Mucosa of rectum (tissue), 2 donors: ENCODE measurements around the gene MYH7.

Experiments
- H3K27ac ChIP-seq, 2 donors: one replicate each; pipeline ENCODE4 v1.7.0; 2013; ENCODE audit warnings: inconsistent platforms in 2 of 2, low read depth in 2 of 2, low read length in 2 of 2
- H3K27me3 ChIP-seq, 2 donors: one replicate each; pipeline ENCODE4 v1.7.0; 2013; ENCODE audit warnings: low read length in 2 of 2; ENCODE audit not compliant: control insufficient read depth in 2 of 2, insufficient read depth in 2 of 2
- H3K36me3 ChIP-seq, 2 donors: one replicate each; pipeline ENCODE4 v1.7.0; 2013; ENCODE audit warnings: low read length in 2 of 2; ENCODE audit not compliant: control insufficient read depth in 2 of 2, insufficient read depth in 2 of 2
- H3K4me1 ChIP-seq, 2 donors: one replicate each; pipeline ENCODE4 v1.7.0; 2013; ENCODE audit warnings: low read length in 2 of 2, mild to moderate bottlenecking in 1 of 2; ENCODE audit not compliant: control insufficient read depth in 2 of 2, insufficient read depth in 2 of 2
- H3K4me3 ChIP-seq, 2 donors: one replicate each; pipeline ENCODE4 v1.7.0; 2013; ENCODE audit warnings: low read length in 2 of 2
- H3K9ac ChIP-seq, 2 donors: one replicate each; pipeline ENCODE4 v1.7.0; 2013; ENCODE audit warnings: low read length in 2 of 2, low read depth in 1 of 2, mild to moderate bottlenecking in 1 of 2
- H3K9me3 ChIP-seq, 2 donors: one replicate each; pipeline ENCODE4 v1.7.0; 2013; ENCODE audit warnings: low read length in 2 of 2; ENCODE audit not compliant: control insufficient read depth in 2 of 2
- donor health status: healthy.
- donor health status: Normal muscosa, but diverticular disease.

Gene MYH7

DNA sequence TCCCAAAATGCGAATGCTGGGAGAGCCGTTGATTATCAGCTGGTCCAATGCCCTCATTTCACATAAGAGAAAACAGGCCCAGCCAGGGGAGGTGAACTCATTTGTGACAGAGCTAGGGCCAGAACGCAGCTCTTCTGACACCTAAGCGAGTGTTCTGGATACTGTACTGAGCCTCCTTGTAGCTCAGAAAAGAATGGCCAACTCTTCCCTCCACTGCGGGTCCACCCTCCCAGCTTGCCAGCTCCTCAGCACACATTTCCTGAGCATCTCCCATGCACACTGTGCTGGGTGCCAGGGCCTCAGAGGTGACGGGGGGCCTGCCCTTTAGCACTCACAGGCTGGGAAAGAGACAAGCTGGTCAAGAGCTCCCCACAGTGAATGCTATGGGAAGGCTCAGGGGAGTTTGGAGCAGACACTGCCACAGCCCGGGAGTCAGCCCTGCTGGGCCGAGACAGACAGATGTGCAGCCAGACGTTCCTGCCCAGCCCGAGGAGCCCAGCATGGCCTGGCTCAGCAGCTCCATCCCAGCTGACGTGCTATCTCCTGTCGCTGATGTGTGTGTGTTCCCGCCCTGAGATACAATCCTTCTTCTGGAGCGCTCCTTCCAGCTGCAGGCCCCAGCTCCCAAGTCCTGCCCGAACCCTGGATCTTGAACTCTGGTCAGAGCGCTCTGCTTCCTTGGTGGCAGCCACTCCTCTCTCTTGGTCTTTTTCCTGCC, 55.1 kb downstream of the MYH7 start:
- Histone ChIP-seq H3K27ac (no peak overlapping the region), H3K36me3 (no peaks in the 10 kb centered on the region), H3K4me1 (peaks cover 0 to 4% of the 10 kb centered on the region in 2 donors), H3K27me3 (peaks cover 0 to 3% of the 10 kb centered on the region in 2 donors), H3K4me3 (no peak overlapping the region), H3K9ac (no peak overlapping the region), H3K9me3 (no peaks in the 10 kb centered on the region)

DNA sequence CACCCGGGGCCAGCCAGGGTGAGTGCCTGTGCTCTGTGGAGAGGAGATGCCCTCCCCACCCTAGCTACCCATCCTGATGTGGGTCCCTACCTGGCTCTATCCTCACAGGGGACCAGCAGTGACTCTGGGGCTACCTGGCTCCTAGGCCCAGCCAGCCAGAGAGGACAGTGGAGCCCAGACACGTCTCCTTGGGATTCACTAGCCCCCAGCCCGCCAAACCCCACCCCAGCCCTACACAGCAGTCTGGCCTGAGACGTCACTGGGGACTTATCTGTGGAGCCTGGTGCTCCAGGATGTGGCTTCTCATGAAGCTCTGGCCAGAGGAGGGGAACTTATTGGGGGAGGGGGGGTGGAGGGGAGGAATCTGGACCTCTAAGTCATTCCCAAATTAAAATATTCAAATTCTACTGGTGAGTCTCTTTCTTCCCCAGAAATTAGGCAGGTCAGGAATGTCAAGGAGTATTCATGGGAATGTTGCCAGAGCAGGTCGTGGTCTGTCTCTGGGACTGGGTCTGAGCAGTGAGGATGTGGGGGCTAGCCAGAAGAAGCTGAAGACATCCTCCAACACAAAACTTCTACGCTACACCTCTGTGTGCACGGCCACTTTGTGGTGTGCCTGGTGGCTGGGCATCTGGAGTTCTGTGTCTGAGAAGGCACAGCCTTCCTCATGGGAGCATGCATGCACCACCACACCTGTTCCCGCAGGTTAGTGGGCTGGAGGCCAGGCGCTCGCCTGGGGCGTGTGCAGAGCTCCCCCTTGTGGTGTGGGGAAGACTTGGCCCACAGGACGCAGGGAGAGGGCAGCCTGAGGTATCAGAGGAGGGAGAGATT, 55.9 kb downstream of the MYH7 start:
- Histone ChIP-seq H3K4me1 (peaks cover 0 to 4% of the 10 kb centered on the region in 2 donors), H3K9me3 (no peaks in the 10 kb centered on the region), H3K27ac (no peak overlapping the region), H3K9ac (no peak overlapping the region), H3K27me3 (peaks cover 0 to 3% of the 10 kb centered on the region in 2 donors), H3K36me3 (no peaks in the 10 kb centered on the region), H3K4me3 (no peak overlapping the region)

DNA sequence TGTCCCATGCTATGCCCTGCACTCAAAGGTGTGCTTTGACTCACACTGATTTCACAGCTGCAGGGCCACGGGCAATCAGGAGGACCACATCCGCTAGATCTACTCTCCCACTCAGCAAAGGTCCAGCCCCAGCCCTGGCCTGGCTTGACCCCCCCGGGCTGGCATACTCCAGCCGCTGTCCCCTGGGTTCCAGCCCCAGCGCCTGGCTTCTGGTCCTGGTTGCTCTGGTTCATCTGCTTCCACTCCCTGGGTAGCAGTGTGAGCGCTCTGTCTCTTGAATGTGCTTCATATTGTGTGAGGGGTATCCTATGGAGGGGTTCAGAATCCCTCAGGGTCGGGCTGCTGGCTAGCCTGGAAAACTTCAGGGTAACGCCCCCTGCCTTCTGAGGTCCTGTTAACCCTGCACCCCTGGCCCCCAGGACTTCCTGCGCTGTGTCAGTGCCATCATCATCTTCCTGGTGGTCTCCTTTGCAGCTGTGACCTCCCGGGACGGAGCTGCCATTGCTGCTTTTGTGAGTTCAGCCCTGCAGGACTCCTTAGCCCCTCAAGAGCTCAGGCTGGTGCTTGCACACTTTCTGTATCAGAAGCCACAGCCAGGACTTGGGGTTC, 56.7 kb downstream of the MYH7 start:
- peaks cover 0 to 3% of the 10 kb centered on the region in 2 donors for H3K27me3 ChIP-seq
- H3K36me3 ChIP-seq, result no peaks in the 10 kb centered on the region
- no peak overlapping the region for H3K9ac ChIP-seq
- no peak overlapping the region for H3K27ac ChIP-seq
- H3K9me3 ChIP-seq, result no peaks in the 10 kb centered on the region
- H3K4me3 ChIP-seq, result no peak overlapping the region
- H3K4me1 ChIP-seq, result peaks cover 0 to 4% of the 10 kb centered on the region in 2 donors

DNA sequence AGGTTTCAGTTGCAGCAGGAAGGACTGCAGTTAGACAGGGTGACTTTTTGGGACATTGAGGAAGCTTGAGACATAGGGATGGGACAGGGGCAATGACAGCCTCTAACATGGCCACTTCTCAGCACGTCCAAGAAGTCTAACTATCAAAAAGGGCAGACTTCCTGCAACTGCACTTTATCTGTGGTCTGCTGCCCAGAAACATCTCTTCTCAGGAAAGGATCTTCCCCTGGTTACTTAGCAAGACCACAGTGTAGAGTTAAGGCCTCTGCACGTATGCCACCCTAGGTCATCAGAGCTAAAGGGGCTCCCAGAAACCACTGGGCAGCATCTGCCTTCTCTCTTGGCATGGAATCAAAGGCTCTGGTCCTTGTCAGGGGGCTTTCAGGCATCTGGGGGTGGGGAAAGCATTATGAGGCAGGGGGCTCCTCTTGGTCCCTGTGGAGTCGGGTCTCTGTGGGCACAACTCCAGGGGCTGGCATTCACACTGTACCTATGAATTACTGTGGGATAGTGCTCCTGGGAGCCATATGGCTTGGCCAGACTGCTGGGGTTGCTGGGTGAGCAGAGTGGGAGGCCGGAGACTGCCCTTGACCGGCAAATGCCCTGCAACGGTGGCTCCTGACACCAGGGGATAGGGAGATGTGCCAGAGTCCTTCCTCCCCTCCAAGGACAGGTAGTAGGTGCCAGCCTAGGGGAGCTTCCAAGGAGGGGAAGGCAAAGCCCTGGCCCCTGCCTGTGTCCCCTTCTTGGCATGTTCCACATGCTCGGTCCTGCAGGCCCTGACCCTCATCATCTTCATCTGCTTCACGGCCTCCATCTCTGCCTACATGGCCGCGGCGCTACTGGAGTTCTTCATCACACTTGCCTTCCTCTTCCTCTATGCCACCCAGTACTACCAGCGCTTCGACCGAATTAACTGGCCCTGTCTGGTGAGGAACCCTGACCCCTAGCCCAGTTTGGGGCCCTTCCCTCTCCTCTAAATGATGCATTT, 57.6 kb downstream of the MYH7 start:
- H3K9me3 ChIP-seq, result no peaks in the 10 kb centered on the region
- H3K36me3 ChIP-seq, result no peaks in the 10 kb centered on the region
- peaks cover 0 to 4% of the 10 kb centered on the region in 2 donors for H3K4me1 ChIP-seq
- H3K4me3 ChIP-seq, result no peak overlapping the region
- no peak overlapping the region for H3K9ac ChIP-seq
- peaks cover 0 to 3% of the 10 kb centered on the region in 2 donors for H3K27me3 ChIP-seq
- H3K27ac ChIP-seq, result no peak overlapping the region

DNA sequence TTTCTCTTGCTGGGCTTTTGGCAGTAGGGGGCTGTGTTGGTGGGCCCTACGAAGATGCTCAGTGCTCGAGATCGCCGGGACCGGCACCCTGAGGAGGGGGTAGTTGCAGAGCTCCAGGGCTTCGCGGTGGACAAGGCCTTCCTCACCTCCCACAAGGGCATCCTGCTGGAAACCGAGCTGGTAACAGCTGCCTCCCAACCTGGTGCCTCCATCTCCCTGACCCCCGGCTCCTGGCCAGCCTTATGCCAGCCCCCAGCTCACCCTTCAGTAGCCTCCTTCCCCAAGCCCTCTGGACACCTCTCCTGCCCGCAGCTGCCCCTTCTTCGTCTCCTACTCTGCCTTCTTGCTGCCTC, 58.3 kb downstream of the MYH7 start:
- no peak overlapping the region for H3K27ac ChIP-seq
- H3K27me3 ChIP-seq, result peaks cover 0 to 3% of the 10 kb centered on the region in 2 donors
- no peak overlapping the region for H3K9ac ChIP-seq
- H3K9me3 ChIP-seq, result no peaks in the 10 kb centered on the region
- no peak overlapping the region for H3K4me3 ChIP-seq
- no peaks in the 10 kb centered on the region for H3K36me3 ChIP-seq
- H3K4me1 ChIP-seq, result peaks cover 0 to 4% of the 10 kb centered on the region in 2 donors

DNA sequence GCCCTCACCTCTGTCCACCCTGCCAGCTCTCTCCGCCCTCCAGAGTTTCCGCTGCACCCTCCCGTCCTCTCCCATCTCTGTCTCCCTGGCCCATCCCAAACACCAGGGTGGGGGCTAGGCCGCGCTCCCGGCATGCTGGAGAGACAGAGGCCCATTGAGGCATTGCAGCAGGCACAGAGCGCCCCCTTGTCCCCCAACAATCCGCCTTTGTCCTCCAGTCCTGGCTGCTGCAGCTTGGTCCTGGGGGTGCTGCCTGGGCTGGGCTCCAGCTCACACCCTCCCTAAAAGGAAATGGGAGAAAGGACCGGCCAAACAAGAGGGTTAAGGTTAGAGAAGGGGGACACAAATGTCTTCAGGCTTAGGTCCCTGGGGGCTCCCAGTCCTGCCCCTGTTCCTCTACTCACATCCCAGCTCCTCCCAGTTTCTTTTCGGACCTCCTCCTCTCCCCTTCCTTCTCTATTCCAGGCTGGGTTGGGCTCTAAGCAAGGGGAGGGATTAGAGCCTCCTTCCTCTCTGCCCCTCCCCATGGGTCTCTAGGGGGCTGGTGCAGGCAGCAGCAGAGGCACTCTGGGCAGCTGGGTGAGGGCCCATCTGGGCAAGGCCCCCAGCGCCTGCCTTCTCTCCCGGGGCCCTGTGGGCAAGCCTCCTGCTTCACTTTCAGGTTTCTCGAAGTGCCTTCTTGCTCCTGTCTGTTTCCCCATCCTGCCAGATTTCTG, 58.8 kb downstream of the MYH7 start, which contains the start of gene CMTM5:
TSS of gene CMTM5 (plus strand) at position 565 of the 716 bp plus-strand sequence. CDS start 206 bp downstream, outside the sequence.
- H3K36me3 ChIP-seq, result no peaks in the 10 kb centered on the region
- H3K27ac ChIP-seq, result no peak within 1 kb of the TSS
- H3K4me3 ChIP-seq, result no peak within 1 kb of the TSS
- H3K4me1 ChIP-seq, result peaks cover 0 to 4% of the 10 kb centered on the region in 2 donors
- no peaks in the 10 kb centered on the region for H3K9me3 ChIP-seq
- no peak within 1 kb of the TSS for H3K9ac ChIP-seq
- H3K27me3 ChIP-seq, result peaks cover 0 to 3% of the 10 kb centered on the region in 2 donors

DNA sequence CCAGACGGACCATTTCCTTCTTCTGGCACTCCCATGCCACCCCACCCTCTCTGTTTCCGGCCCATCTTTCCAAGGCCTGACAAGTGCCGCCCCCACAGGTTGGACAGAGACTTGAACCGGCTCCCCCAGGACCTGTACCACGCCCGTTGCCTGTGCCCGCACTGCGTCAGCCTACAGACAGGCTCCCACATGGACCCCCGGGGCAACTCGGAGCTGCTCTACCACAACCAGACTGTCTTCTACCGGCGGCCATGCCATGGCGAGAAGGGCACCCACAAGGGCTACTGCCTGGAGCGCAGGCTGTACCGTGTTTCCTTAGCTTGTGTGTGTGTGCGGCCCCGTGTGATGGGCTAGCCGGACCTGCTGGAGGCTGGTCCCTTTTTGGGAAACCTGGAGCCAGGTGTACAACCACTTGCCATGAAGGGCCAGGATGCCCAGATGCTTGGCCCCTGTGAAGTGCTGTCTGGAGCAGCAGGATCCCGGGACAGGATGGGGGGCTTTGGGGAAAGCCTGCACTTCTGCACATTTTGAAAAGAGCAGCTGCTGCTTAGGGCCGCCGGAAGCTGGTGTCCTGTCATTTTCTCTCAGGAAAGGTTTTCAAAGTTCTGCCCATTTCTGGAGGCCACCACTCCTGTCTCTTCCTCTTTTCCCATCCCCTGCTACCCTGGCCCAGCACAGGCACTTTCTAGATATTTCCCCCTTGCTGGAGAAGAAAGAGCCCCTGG, 59.8 kb downstream of the MYH7 start:
- Histone ChIP-seq H3K36me3 (no peaks in the 10 kb centered on the region), H3K27me3 (peaks cover 0 to 3% of the 10 kb centered on the region in 2 donors), H3K9me3 (no peaks in the 10 kb centered on the region), H3K4me1 (peaks cover 0 to 4% of the 10 kb centered on the region in 2 donors), H3K9ac (no peak overlapping the region), H3K27ac (no peak overlapping the region), H3K4me3 (no peak overlapping the region)

DNA sequence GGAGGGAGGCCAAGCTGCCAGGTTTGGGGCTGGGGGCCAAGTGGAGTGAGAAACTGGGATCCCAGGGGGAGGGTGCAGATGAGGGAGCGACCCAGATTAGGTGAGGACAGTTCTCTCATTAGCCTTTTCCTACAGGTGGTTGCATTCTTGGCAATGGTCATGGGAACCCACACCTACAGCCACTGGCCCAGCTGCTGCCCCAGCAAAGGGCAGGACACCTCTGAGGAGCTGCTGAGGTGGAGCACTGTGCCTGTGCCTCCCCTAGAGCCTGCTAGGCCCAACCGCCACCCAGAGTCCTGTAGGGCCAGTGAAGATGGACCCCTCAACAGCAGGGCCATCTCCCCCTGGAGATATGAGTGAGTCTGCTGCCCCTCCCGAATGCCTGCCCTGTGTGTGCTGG, 62.4 kb downstream of the MYH7 start:
- Histone ChIP-seq H3K36me3 (no peaks in the 10 kb centered on the region), H3K4me3 (no peak overlapping the region), H3K9ac (no peak overlapping the region), H3K4me1 (no peaks in the 10 kb centered on the region), H3K27ac (no peak overlapping the region), H3K27me3 (peaks cover 0 to 4% of the 10 kb centered on the region in 2 donors), H3K9me3 (no peaks in the 10 kb centered on the region)
